ENCODE results near the gene GOPC.

The GOPC gene

GRCh38 chr6:117514655-117515054, 87.7 kb downstream of the GOPC start:
- no peak for DNase-seq (ENCODE audit: low spot score)

- DNase-seq (ENCODE audit: low spot score), result no peak
Measured at GRCh38 chr6:117513778-117514365, 88.4 kb downstream of the GOPC start.

- no peak for DNase-seq (ENCODE audit: low spot score)
Measured at GRCh38 chr6:117512987-117513573, 89.2 kb downstream of the GOPC start.

GRCh38 chr6:117512056-117512828, 90.1 kb downstream of the GOPC start:
- no peak for DNase-seq (ENCODE audit: low spot score)
